GM04503 (cell line): ENCODE measurements around the gene CDRT15.
"Not testable (repeated sequence)": the region's sequence is repeated elsewhere in the genome, so short reads cannot be mapped to it uniquely, and the experiment has no call there.

Experiments
- DNase-seq: peaks from one replicate; pipeline ENCODE4 v3.0.0-alpha.2; 2012; ENCODE audit warnings: low read depth

The CDRT15 gene

DNA sequence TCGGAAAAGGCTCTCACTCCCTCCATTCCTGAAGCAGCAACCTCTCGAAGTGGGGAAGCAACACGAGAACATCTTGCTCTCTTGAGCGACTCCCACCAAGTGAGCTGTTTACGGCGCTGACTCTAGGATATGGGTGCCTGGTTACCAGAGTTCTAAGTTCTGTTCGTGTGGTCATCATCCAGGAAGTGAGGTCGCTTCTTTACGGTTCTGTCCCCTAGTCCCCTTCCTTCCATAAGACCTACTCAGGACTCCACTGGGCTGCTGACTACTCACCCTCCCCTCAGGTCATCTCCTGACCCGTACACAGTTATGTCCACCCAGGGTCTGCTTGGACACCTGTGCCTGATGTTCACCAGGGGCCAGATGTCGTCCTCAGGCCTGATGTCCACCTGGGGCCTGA is at the start of gene CDRT15:
CDRT15 (minus strand) TSS at position 101 of the 400 bp plus-strand sequence; CDS start at position 72, 29 bp downstream.
- not testable (repeated sequence) for DNase-seq

DNA sequence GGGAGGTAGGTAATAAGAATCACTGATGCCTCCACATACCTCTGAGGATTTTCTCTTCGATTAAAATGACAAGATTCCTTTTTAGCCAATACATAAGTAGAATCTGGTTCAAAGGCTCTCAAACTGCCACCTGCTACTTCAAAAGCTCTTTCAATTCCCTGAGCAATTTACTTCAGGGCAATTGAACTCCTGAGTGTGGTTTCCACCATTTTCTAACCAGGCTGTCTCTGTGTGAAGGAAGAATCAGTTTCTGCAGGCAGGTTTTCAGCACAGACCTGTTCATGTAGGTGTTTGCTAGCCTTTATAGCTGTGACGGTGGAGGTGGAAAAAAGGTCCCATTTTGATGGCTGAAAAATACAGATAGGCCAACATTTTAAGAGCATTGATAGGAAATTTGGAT is 46.1 kb upstream of the CDRT15 start:
- DNase-seq: no peak

DNA sequence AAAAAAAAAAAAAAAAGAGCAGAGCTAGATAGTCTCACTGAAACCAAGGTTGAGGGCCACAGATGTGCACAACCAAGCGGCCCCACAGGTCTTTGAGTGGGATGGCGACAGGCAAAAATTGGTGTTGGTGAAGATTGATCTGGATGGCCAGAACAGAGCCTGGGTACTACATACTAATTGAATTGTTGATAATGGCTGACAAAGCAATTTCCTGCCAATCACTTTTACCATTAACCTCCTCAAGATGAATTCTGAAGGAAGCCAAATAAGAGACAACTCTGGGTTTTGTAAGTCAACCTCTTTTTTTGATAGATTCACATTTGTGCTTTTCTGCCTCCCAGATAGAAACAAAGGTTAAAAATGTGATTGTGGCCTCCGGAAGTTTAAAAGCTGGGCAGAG is 44.9 kb upstream of the CDRT15 start:
- no peak for DNase-seq

DNA sequence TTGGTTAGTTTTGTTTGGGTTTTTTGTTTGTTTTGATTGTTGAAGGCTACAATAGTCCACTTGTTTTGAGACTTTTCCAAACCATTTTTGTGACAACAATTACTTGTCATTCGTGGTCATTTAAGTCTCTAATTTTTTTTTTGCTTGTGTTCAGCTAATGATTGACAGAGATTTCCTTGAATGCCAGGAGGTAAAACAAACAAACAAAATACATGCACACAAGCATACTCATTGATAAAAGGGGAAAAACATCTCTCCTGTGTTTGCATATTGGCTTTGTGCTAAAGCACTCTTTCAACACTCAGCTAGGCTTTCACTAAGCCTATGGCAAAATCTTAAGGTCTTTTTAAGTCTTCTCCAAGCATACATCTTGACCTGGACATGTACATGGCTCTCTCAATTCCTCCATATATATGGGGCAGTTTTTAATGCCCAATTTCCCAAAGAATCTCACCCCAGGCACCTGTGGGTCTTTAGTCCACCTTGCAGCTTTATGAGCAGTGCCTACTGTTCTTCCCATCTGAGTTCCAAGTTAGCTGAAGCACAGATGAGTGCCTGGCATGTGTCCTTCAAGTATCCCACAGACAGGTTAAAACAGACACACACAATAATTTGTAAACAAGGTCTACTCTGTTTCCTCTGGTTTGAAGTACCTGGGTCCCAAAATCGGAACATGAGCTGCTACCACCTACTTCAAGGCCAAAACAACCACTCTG is 40.0 kb upstream of the CDRT15 start:
- DNase-seq: no peak

DNA sequence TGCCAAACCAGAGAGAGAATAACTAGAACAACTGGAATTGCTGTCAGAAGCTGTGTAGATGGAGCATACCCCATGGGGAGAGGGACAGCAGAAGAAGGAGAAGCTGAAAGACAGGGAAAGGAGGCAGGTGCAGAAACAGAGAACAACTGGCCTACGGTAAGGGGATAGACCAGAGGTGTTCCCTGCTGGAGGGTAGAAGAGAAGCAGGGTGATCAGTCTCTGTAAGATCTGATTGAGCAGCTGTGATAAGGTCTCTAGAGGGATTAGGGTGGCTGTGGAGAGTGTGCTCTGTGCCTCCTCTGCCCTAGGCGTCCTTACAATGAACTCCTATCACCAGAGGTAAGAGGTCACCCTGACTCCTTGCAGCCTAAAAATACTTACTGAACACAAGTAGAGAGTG is 33.8 kb upstream of the CDRT15 start:
- no peak for DNase-seq

DNA sequence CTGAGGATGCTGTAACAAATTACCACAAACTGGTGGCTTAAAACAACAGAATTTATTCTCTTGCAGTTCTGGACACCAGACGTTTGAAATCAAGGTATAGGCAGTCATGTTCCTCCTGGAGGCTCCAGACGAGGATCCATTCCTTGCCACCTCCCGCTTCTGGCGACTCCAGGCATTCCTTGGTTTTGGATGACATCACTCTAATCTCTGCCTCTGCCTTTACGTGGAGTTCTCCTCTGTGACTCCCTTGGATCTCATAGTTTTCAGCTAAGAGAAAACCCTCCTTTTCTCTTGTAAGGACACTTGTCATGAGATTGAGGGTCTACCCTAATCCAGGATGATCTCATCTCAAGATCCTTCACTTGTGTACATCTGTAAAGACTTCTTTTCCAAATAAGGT is 32.8 kb upstream of the CDRT15 start:
- no peak for DNase-seq

DNA sequence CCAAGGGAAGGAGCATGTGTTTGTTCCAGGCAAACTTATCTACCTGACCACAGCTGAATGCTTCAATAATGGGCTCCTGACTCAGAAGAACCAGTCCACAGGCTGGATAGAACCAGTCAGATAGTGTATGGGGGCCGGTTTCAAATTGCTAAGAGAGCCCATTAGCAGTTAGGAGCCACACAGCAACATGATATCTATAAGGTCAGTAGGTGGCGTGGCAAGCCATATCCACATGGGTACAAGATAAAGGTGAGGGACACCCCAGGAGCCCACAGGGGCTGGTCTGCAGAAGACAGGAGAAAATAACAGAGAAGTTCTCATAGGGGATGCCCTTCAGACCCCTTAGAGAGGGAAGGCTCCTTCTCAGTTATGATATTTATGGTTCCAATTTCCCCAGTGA is 31.6 kb upstream of the CDRT15 start:
- no peak for DNase-seq

DNA sequence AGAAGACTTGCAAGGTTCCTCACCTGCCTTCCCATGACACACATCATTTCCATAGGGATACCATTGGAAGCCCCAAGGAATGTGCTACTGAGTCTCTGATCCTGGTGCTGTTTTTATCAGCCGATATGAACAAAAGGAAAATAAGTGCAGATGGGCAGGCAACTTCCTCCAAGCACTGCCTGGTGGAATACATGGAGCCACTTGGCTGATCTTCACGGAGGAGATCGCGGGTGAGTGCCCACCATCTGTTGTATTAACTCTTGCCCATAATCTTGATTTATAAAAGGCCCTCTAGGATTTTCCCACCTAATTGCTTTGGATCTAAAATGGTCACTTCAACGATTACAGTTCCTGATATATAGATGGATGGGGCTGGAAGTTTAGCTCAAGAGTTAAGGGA is 24.7 kb upstream of the CDRT15 start:
- DNase-seq: no peak

DNA sequence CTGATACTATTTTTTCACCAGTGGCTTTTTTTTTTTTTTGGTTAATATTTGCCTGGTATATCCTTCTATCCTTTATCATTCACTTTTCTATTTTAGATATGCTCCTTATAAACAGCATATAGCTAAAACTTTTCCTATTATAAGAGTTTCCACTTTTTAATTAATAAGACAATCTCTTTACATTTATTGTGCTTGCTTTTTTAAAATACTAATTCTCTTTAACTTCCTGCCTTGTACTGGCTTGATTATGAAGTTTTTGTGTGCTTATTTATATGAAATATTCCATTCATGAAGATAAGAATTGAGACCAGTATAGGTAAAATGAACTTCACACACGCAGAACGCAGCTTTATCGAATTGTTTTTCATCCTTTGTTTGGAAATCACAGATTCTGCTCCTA is 9.0 kb upstream of the CDRT15 start:
- no peak for DNase-seq

DNA sequence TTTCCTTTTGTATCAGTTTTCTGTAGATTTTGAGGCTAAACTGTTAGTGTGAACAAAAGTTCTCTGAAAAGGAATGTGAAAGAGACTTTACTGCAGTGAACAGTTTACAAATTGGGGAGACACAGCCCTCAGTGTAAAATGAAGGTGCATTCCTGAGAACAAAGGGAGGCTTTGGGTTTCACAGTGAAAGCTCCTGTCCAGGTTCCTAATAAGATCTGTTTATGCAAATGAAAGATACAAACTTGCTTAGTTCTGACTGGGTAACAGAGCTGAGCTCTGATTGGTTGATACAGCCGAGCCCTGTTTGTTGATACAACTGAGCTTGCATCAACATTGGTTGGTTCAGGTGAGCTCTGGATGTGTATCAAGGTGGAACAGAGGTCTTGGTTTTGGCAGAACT is 8.3 kb upstream of the CDRT15 start:
- DNase-seq: no peak

DNA sequence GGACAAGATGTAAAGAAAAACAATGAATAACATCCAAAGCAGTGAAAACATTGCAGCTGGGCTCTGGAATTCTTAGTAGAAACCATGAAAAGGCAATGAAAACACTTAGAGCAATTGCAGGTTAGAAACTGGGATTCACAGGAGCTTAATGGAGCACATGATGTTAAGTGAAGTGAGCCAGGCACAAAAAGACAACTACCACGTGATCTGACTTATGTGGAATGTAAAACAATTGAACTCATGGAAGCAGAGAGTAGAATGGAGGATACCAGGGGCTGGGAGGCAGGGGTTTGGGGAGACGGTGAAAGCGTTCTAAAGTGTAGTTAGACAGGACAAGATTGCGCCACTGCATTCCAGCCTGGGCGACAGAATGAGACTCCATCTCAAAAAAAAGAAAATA is 2.6 kb upstream of the CDRT15 start:
- not testable (repeated sequence) for DNase-seq

DNA sequence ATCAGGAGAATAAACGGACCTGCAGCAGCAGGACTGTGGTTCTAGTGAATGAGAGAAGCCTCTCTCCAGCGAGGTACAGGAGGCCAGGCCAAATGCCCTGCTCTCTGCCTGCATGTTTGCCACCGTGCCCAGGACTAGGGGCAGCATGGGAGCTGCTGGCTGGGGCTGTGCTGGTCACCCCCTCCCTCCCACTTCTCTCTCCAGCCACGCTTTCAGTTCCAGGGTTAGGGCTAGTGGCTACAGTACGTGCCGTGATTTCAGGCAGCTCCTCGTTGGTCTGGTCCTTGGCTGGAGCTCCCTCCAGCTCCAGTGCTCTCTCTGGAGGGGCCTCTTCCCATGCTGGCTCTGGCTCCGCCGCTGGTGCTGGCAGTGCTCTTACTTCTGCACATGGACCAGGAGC is 630 bp downstream of the CDRT15 start:
- not testable (repeated sequence) for DNase-seq

DNA sequence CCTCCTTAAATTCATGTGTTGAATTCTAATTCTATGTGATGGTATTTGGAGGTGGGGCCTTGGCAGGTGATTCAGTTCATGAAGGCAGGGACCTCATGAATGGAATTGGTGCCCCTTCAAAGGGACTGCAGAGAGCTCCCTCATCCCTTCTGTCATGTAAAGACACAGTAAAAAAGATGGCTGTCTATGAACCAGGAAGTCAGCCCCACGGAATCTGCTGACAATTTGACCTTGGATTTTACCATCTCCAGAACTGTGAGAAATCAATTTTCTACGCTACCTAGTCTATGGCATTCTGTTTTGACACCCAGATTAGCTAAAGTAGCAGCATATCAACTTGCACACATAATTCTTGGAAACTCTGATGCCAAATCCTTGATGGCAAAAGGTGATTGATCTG is 1.6 kb downstream of the CDRT15 start:
- not testable (repeated sequence) for DNase-seq

DNA sequence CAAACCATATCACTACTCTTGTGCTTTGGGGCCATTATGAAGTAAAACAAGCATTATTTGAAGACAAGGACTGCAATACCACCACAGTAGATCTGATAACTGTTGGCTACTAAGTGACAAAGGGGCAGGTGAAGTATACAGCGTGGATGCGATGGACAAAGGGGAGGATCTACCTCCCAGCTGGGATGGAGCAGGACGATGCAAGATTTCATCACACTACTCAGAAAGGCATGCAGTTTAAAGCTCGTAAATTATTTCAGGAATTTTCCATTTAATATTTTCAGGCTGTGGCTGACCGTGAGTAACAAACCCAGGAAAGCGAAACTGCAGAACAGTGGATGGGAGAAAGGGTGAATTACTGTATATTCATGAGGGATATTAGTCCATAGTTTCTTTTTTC is 5.5 kb downstream of the CDRT15 start:
- peak; percentile 15 for DNase-seq

DNA sequence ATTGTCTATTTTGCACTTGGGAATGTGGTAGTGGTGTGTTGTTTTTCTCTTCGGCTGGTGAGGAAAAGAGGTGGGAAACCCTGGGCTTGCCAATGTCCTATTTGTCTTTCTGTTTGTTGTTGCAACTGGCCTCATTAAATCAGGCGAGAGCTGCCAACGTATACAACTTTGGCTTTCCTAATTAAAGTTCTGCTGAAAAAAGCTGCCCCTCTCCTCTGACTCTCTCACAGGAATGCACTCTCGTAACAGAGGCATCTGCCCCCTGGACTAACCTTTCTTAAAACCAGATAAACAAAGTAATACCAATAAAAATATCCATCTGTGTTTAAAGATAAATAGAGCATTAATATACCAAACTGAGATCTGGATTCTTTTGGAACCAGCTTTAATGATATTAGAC is 7.8 kb downstream of the CDRT15 start:
- peak; percentile 69 for DNase-seq

DNA sequence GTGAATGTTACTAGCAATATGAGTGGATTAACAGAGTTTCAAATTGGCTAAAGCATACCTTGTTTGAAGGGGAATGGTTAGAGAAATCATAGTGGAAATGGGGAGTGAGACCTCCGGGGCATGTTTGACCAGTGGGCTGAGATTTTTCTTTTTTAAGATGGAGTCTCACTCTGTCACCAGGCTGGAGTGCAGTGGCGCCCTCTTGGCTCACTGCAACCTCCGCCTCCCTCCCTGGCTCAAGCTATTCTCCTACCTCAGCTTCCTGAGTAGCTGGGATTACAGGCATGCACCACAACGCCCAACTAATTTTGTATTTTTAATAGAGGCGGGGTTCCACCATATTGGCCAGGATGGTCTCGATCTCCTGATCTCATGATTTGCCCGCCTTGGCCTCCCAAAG is 9.6 kb downstream of the CDRT15 start:
- no peak for DNase-seq

DNA sequence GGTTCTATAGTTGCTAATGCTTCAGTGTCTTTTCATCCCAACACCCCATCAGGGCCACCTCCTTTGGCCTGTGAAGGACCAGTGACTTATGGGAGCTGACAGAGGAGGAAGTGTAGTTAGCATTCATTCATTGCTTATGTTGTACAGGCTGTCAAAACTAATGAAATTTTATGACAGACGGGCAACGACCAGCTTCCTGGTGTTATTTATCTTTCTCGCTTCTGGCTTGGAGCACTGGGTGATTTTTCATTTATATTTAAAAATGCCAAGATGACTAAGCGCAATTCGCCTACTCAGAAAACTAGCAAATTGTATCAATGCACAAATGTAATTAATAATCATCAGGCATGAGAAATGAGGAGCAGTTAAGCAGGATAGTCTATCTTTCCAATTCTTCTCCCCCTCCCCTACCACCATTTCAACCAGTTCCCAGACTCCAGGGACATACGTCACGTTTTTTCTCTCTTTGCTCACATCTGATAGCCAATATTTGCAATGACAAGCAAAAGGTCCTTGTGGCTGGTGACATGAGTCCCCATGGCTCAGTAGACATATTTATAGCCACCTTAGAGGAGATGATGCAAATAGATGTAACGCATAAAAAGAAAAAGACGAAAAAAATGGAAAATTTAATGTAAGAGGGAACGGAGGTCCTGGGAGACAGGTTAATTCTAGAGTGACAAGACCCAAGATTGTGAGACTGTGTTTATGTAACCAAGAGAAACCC is 11.2 kb downstream of the CDRT15 start:
- DNase-seq: no peak

DNA sequence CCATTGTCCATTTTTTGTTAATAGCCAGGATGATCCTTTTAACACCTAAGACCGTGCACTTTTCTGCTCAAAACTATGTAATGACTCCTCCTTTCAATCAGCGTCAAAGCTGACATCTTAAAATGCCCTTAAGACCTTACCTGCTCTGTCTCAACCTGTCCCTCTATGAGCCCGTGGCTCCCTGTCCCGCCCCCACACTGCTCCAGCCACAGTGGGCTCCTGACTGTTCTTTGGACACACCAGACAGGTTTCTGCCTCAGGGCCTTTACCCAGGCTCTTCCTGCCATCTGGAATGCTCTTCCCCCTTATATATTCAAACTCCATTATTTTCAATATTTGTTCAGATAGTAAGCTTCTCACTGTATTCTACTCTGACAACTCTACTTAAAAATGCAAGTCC is 14.1 kb downstream of the CDRT15 start:
- DNase-seq: no peak

DNA sequence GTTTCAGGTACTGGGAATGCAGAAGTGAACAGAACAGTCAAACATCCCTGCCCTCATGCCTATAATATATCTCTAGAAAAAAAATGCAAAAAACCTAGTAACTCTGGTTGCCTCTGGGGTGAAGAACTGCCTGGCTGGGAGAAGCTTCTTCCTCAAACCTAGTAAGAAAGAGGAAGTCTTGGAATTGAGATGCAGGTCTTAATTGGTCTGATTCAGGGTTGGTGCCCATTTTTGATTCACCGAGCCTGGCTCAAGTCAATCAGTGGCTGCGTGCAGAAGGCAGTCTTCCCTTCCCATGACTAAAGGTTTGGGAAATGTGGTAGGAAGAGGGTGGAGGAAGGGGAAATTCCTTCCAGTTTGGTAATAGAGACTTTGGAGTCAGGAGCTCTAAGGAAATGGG is 22.4 kb downstream of the CDRT15 start:
- peak; percentile 4 for DNase-seq

DNA sequence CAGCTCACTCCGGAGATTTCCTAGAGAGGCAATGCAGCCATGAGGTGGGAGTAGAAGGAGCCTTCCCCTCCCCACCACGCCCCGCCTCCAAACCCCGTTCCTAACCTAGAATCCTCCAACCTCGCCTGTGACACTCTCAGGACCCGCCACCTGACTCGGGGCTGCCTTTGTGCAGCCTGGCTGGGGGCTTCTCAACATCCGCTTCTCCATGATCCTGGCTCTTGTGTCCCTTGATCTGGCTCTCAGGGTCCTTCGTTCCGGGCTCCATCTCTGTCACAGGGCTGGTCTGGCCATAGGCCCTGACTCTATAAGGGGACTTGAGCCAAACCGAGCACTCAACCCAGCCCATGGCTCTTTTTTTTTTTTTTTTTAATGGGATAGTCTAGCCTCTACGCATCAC is 24.3 kb downstream of the CDRT15 start:
- DNase-seq: no peak

DNA sequence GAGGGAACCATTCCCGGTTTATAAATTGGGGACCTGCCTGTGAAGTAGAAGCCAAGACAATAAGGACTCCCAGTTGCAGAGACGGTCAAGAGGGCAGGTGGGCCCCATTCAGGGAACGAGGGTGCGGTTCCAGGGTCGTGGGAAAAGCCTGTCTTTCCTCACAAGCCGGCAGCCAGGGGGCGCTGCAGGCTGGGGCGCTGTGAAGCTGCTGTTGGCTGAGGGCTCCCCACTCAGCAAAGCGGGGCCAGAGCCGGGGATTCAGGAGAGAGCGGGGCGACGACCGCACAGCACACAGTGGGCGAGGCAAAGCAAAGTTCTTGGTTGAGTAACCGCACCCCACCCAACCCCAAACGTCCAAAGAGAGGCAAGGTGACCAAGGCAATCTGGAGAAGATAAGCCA is 24.9 kb downstream of the CDRT15 start:
- DNase-seq: no peak

DNA sequence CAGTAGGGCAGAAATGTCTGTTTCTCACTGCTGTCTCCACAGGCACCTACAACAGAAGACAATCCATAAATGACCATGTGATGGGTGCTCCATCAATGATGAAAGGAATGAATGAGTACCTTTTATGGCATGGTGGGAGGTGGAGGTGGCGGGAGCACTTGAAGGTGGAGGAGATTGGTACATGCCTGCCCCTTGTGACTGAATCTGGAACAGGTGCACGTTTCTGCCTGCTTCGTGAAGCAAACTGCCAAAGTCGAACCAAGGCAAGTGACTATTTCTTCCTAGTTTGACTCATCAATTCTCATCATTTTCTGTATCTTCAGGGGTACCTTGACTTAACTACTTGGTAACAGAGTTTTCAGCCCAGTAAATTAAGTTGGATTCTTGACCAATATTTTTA is 25.4 kb downstream of the CDRT15 start:
- no peak for DNase-seq

DNA sequence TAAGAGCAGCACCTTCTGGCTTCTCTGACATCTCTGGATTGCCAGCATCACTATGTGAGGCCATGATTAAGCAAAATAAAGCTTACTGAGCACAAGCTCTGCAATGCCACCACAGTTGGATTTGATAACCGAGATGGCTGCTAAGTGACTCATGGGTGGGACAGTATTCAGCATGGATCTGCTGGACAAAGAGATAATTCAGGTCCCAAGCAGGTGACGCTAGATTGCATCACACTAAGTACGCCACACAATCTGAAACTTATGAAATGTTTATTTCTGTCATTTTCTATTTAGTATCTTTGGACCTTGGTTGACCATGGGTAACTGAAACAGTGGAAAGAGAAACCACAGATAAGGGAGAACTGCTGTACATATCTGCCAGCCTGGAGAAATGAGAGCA is 27.4 kb downstream of the CDRT15 start:
- DNase-seq: no peak

DNA sequence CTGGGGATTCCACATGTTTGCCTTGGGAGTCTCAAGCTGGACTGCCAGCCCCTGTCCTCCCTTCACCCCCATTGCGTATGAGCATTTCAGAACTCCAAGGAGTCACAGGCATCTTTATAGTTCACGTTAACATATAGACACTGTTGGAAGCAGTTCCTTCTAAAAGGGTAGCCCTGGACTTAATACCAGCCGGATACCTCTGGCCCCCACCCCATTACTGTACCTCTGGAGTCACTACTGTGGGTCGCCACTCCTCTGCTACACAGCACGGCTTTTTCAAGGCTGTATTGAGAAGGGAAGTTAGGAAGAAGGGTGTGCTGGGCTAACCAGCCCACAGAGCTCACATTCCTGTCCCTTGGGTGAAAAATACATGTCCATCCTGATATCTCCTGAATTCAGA is 28.9 kb downstream of the CDRT15 start:
- DNase-seq: no peak
